SH-SY5Y (cell line): ENCODE results near the gene HPN.

ENCODE experiments used
- GATA2 ChIP-seq: IDR thresholded peaks from 2 replicates; pipeline ENCODE4 v1.6.1; 2011; ENCODE audit warnings: mild to moderate bottlenecking, low read depth, low read length
- GATA3 ChIP-seq: IDR thresholded peaks from 2 replicates; pipeline ENCODE4 v1.6.1; 2011; ENCODE audit warnings: low read depth, mild to moderate bottlenecking, low read length, moderate library complexity

- TF ChIP-seq GATA2, result no peak
- no peak for TF ChIP-seq GATA3
Measured at GRCh38 chr19:35005256-35005977, 36.1 kb upstream of the HPN start.
